Measurements from ENCODE around the gene CFAP299.

The CFAP299 gene

GRCh38 chr4:80592950-80593349 is 257.4 kb downstream of the CFAP299 start:
- H3K4me3 ChIP-seq (ENCODE audit: low read depth, low read length), result no peak overlapping the region
- TF ChIP-seq CTCF (IDR thresholded peaks at IDR 0.05; ENCODE audit: borderline replicate concordance, insufficient read depth, low read depth, low read length), result no peak

- no peak for TF ChIP-seq CTCF (IDR thresholded peaks at IDR 0.05; ENCODE audit: borderline replicate concordance, insufficient read depth, low read depth, low read length)
- no peak overlapping the region for H3K4me3 ChIP-seq (ENCODE audit: low read depth, low read length)
Measured at GRCh38 chr4:80594701-80595100, 259.2 kb downstream of the CFAP299 start.

DNA sequence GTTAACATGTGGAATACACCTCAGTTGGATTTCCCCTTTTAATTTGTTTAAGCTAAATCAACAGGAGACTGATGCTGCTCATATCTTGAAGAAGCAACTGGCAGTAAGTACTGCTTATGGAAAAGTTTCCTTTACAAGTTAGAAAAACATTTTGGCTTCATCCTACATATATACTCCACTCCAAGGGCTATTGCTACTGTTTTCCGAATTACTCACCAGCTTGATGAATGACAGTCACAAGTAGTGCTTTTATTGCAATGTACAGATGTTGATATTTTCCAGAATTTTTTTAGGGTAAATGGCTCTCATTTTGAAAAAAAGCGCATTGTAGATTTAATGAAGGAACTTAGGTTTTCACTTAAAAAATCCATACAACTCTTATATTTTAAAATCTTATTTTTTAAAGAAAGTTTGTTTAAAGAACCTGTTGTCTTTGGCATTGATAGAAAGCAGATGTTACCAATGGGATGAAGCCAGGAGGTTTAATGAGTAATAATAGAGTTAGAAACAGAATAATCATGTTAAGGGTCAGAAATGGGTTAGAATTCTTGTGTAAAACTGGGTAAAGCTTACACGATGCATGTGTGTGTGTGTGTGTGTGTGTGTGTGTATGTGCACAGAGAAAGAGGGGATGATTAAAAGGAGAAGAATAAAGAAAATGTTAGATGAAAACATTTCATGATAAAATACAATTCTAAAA is 272.9 kb downstream of the CFAP299 start:
- no peak for TF ChIP-seq CTCF (IDR thresholded peaks at IDR 0.05; ENCODE audit: borderline replicate concordance, insufficient read depth, low read depth, low read length)
- H3K4me3 ChIP-seq (ENCODE audit: low read depth, low read length), result no peak overlapping the region

GRCh38 chr4:80610199-80610598 is 274.7 kb downstream of the CFAP299 start:
- TF ChIP-seq CTCF (IDR thresholded peaks at IDR 0.05; ENCODE audit: borderline replicate concordance, insufficient read depth, low read depth, low read length), result no peak
- H3K4me3 ChIP-seq (ENCODE audit: low read depth, low read length), result no peak overlapping the region

- H3K4me3 ChIP-seq (ENCODE audit: low read depth, low read length), result no peak overlapping the region
- no peak for TF ChIP-seq CTCF (IDR thresholded peaks at IDR 0.05; ENCODE audit: borderline replicate concordance, insufficient read depth, low read depth, low read length)
Measured at GRCh38 chr4:80610845-80611677, 275.5 kb downstream of the CFAP299 start.

DNA sequence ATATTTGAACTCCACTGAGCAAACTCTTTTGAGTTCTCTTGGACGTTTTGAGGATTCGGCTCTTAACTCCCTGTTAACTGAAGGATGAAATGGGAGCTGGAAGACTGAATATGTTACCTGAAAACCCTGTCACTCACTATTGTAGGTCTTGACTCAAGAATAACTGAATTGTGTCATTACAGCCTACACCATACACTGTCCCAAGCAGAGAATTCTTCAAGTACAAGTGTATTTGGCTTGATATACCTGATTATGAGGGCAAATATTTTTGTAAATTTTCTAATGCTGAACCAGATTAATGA is 276.1 kb downstream of the CFAP299 start:
- no peak for TF ChIP-seq CTCF (IDR thresholded peaks at IDR 0.05; ENCODE audit: borderline replicate concordance, insufficient read depth, low read depth, low read length)
- H3K4me3 ChIP-seq (ENCODE audit: low read depth, low read length), result no peak overlapping the region

- no peak for TF ChIP-seq CTCF (IDR thresholded peaks at IDR 0.05; ENCODE audit: borderline replicate concordance, insufficient read depth, low read depth, low read length)
- no peak overlapping the region for H3K4me3 ChIP-seq (ENCODE audit: low read depth, low read length)
Measured at GRCh38 chr4:80613470-80613869, 277.9 kb downstream of the CFAP299 start.
